A673 (cell line): ENCODE data around the gene REC114. TPM values are rescaled to one million over a fixed set of nuclear protein-coding genes. Genes with fewer than 3 reads are reported as not detected.

ENCODE experiments used
- BruUV-seq: library from RNA; stranded (reverse); fragments of 400-500 nt; replicated peaks from 2 replicates; lab custom pipeline; 2021; lab: Mats Ljungman, UMichigan
- CTCF ChIA-PET: fragments of 300-600 bp; sonication (Branson Sonifier 250); formaldehyde crosslinking; loops from one replicate; lab custom pipeline; 2022; ENCODE audit warnings: antibody characterized with exemption; lab: Charles Lee
- POLR2A ChIA-PET: fragments of 300-600 bp; sonication (Branson Sonifier 250); formaldehyde crosslinking; loops from one replicate; lab custom pipeline; 2022; ENCODE audit warnings: antibody characterized with exemption; ENCODE audit not compliant: low non-redundant PET; lab: Charles Lee
- DNase-seq: peaks from one replicate; pipeline ENCODE4 v3.0.0-alpha.2; 2015; ENCODE audit warnings: low spot score
- H3K27ac ChIP-seq: fragments of 200-600 bp; sonication (generic); 2 replicates; pipeline ENCODE4 v1.5.1; 2016; ENCODE audit warnings: mixed run types, low read depth, mild to moderate bottlenecking, mixed read lengths, antibody characterized with exemption, low read length; ENCODE audit not compliant: poor library complexity, severe bottlenecking
- H3K27me3 ChIP-seq: fragments of 200-600 bp; sonication (generic); replicated peaks from 2 replicates; pipeline ENCODE4 v1.6.1; 2017; ENCODE audit warnings: mixed run types, low read depth, mild to moderate bottlenecking, mixed read lengths, antibody characterized with exemption, low read length; ENCODE audit not compliant: insufficient read depth, poor library complexity
- H3K36me3 ChIP-seq: fragments of 200-600 bp; sonication (generic); 2 replicates; pipeline ENCODE4 v1.6.1; 2016; ENCODE audit warnings: mixed run types, mild to moderate bottlenecking, mixed read lengths, antibody characterized with exemption, low read length; ENCODE audit not compliant: insufficient read depth, poor library complexity, severe bottlenecking
- H3K4me1 ChIP-seq: fragments of 200-600 bp; sonication (generic); 2 replicates; pipeline ENCODE4 v1.6.1; 2017; ENCODE audit warnings: mixed run types, mild to moderate bottlenecking, mixed read lengths, antibody characterized with exemption, low read length; ENCODE audit not compliant: insufficient read depth, poor library complexity, severe bottlenecking
- H3K4me3 ChIP-seq: fragments of 200-600 bp; sonication (generic); 2 replicates; pipeline ENCODE4 v1.5.1; 2016; ENCODE audit warnings: low read depth, mixed run types, mild to moderate bottlenecking, mixed read lengths, low read length; ENCODE audit not compliant: poor library complexity, severe bottlenecking
- H3K9me3 ChIP-seq: fragments of 200-600 bp; sonication (generic); 2 replicates; pipeline ENCODE4 v1.6.1; 2016; ENCODE audit warnings: mixed run types, low read depth, mild to moderate bottlenecking, mixed read lengths, antibody characterized with exemption, low read length; ENCODE audit not compliant: poor library complexity, severe bottlenecking
- CTCF ChIP-seq: fragments of 300-800, 200-600 bp; sonication (generic); conservative IDR thresholded peaks from 2 replicates; pipeline ENCODE4 v1.5.1; 2017; ENCODE audit warnings: low read depth, mild to moderate bottlenecking, antibody characterized with exemption, low read length, moderate library complexity, mixed read lengths
- EZH2 ChIP-seq: fragments of 200-600 bp; sonication (generic); IDR thresholded peaks from 2 replicates; pipeline ENCODE4 v1.6.1; 2017; ENCODE audit warnings: borderline replicate concordance, low read depth, mild to moderate bottlenecking, mixed read lengths, antibody characterized with exemption, low read length; ENCODE audit not compliant: poor library complexity, severe bottlenecking
- intact Hi-C: fragments of 100-400 bp; cut with micrococcal nuclease; formaldehyde crosslinking; loops from one replicate; pipeline ENCODE4 v1.10.0; 2022; ENCODE audit not compliant: unreplicated experiment
- total RNA-seq: library from RNA; stranded (reverse); gene quantifications from 2 replicates; pipeline ENCODE4 v1.2.3, GENCODE V29; 2021

The REC114 gene
- total RNA-seq, 1 experiment from 2014 or later = not detected

- H3K4me1 ChIP-seq = no peaks in the 10 kb centered on the region
- no peak overlapping the region for H3K4me3 ChIP-seq
- BruUV-seq = no TSS peak
- peaks cover 31% of the 10 kb centered on the region for H3K27me3 ChIP-seq
- no peaks in the 10 kb centered on the region for H3K9me3 ChIP-seq
- TF ChIP-seq CTCF (no peak), EZH2 (no peak)
- DNase-seq = no peak
- no peak overlapping the region for H3K27ac ChIP-seq
- intact Hi-C loops = no loop called here
- ChIA-PET CTCF (no interaction called here), POLR2A (no interaction called here)
- no peaks in the 10 kb centered on the region for H3K36me3 ChIP-seq
Observed at GRCh38 chr15:73488698-73489097, 45.7 kb downstream of the REC114 start.

DNA sequence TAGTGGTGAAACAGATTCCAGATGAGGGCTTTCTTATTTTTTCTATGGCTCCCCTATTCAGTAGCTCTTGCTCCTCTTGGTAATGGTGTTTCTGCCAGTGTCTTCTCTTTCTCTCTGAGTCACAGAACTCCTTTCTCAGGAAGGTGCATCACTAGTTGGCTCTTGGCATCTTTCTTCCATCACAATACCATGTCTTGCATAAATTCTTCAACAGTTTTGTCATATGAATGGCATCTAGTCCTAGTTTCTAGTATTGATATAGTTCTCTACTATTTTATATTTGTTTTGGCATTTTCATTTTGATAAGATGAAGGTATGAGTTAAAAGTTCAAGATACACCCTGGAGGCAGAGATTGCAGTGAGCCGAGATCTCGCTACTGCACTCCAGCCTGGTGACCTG, 51.0 kb downstream of the REC114 start:
- no peak for DNase-seq
- Histone ChIP-seq H3K36me3 (no peaks in the 10 kb centered on the region), H3K4me1 (no peaks in the 10 kb centered on the region), H3K4me3 (no peak overlapping the region), H3K9me3 (no peaks in the 10 kb centered on the region), H3K27ac (no peak overlapping the region), H3K27me3 (peaks cover 58% of the 10 kb centered on the region)
- POLR2A ChIA-PET = no interaction called here
- CTCF ChIA-PET = no interaction called here
- TF ChIP-seq EZH2 = no peak
- TF ChIP-seq CTCF = no peak
- no TSS peak for BruUV-seq
- intact Hi-C loops = no loop called here

DNA sequence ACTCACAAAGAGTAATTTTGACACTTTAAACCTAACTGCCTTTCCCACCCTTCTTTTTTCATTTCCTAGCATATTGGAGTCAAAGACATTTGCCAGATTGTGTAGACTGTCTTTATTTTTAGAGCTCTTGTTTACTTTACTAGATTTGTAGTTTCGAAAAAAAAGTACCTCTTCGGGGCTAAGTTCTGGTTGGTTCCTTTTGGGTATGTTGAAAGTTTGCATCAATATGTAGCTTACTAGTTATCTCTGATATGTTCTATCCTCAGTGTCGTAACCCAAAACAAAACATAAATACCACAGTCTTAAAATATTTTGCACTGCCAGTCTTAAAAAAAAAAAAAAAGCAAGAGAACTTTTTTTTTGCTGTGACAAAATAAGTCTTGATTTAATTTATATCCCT, 52.2 kb downstream of the REC114 start:
- Histone ChIP-seq H3K27me3 (peaks cover 67% of the 10 kb centered on the region), H3K4me3 (no peak overlapping the region), H3K36me3 (no peaks in the 10 kb centered on the region), H3K27ac (no peak overlapping the region), H3K4me1 (no peaks in the 10 kb centered on the region), H3K9me3 (no peaks in the 10 kb centered on the region)
- CTCF ChIA-PET = interaction anchor here (0.7 kb wide), 1 partner anchor 67 kb away, joined by 7 read pairs; no protein-coding TSS in a partner anchor
- no TSS peak for BruUV-seq
- POLR2A ChIA-PET = no interaction called here
- intact Hi-C loops = no loop called here
- TF ChIP-seq CTCF (no peak), EZH2 (no peak)
- no peak for DNase-seq
